ENCODE data around the gene FAM53A.

The FAM53A gene

DNA sequence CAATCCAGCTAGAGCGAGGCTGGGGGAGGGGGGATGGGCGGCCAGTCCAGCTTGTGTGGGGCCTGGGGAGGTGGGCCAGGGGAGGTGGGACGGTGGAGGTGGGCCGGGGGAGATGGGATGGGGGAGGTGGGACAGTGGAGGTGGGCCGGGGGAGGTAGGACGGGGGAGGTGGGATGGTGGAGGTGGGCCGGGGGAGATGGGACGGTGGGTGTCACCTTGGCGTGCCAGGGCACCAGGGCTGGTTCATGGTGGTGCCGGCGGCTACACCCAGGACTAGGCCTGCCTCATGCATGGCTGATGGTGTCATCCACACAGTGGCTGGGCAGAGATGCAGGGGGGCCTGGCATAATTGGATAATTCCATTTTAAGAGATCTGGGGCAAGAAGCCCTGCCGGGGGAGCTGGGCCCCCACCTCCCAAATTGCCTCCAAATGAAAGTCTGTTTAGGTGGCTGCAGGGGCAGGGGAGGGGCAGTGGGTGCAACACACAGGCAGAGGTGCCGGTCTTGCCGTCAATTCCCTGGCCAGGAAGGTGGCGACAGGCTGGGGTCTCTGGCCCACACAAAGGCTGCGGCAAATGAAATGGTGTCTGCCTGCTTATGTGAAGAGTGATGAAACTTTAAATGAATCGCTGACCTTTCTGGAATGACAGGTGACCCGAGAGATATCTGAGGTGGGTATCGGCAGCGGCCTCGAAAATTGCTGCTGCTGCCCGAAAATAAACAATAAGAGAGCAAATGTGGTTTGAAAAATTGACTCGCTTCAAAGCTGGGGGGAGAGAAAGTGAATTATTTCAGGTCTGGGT, 82.1 kb downstream of the FAM53A start:
- no peak for FAIRE-seq

DNA sequence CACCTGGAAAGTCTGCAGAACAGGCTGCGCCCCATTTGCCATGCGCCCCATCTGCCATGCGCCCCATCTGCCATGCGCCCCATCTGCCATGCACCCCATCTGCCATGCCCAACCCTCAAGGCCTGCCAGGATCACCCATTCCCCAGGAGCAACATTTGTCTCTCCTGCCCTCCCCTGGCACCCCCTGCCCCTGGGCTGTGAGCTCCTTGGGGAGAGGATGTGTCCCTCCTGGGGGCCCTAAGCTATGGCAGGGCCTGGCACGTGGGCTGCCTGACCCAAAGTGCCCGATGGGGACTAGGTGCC, 82.6 kb downstream of the FAM53A start:
- no peak for FAIRE-seq

GRCh38 chr4:1600811-1601532, 83.1 kb downstream of the FAM53A start:
- no peak for FAIRE-seq

GRCh38 chr4:1600211-1600780, 83.8 kb downstream of the FAM53A start:
- no peak for FAIRE-seq

DNA sequence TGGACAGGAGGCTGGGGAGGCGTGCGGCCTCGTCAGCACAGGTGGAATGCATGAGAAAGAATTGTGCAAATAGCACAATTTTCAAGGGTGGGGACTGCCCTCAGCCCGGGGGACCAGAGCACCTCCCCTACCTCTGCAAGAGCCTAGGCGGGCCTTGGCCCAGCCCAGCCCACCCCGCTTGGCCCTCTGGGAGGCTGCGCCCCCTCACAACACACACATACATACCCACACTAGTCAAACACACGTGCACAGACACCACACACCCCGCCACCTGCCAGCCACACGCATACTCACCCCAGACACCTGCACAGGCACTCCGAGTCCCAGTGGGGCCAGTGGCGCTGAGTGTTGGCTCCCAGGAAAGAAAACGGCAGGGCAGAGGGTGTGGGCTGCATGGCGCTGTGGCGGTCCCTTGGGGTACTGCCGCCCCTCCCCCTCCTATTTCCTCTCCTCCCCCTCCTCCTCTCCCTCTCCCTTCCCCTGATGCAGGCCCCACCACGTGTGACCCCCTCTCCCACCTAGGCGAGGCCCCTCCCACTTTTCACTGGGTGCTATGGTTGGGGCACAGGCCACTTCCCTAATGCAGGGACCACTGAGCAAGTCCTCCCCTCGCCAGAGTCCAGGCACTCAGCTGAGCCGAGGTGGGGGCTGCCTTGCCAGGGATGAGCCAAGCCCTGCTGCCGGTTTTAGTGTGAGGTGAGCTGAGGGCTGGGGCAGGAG, 84.5 kb downstream of the FAM53A start:
- no peak for FAIRE-seq

DNA sequence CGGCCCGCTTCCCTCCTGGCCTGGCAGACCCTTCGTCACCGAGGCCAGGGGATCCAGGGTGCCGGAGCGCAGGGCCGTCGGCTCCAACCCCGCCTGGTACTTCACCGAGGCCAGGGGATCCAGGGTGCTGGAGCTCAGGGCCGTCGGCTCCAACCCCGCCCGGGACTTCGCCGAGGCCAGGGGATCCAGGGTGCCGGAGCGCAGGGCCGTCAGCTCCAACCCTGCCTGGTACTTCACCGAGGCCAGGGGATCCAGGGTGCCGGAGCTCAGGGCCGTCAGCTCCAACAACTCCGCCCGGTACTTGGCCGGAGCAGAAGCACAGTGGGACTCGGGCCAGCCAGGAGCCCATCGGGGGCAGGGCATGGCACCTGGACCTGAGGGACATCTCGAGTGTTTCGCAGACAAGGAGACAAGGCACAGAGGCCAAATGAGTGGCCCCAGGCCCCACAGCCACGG, 85.1 kb downstream of the FAM53A start:
- FAIRE-seq: no peak

DNA sequence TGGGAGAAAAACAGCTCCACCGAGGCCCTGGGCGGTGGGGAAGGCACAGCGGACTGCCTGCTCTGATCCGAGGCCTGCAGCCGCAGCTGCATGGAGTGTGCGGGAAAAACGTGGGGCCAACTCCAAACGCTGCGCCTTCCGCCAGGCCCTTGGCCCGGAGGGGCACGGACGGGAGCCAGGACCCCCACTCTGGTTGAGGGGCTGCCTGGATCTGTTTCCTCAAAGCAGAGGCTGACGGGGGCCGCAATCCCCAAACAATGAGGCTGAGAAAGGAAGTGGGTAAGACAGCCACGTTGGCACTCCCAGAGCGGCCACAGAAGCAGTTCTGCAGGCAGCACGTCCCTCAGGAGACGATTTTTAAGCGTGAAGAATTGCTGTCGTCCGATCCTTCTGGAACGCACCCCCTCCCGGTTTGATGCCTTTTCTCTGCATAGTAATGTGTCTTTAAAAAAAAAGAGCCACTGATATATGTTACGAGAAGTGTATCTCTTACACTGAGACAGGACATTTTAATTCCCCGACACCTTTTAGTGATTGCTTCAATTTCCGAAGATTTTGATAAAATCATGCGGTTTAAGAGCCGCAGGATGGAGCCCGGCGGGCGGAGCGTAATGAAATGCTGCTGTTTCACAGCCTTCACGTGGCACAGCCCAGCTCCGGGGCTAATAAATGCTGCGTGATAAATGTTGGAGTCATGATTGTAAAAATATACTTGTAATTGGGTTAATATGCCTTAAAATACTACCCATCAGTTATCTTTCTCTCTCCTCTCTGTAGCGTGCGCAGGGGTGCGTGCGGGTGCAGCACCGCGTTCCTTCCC, 85.7 kb downstream of the FAM53A start:
- FAIRE-seq: no peak

DNA sequence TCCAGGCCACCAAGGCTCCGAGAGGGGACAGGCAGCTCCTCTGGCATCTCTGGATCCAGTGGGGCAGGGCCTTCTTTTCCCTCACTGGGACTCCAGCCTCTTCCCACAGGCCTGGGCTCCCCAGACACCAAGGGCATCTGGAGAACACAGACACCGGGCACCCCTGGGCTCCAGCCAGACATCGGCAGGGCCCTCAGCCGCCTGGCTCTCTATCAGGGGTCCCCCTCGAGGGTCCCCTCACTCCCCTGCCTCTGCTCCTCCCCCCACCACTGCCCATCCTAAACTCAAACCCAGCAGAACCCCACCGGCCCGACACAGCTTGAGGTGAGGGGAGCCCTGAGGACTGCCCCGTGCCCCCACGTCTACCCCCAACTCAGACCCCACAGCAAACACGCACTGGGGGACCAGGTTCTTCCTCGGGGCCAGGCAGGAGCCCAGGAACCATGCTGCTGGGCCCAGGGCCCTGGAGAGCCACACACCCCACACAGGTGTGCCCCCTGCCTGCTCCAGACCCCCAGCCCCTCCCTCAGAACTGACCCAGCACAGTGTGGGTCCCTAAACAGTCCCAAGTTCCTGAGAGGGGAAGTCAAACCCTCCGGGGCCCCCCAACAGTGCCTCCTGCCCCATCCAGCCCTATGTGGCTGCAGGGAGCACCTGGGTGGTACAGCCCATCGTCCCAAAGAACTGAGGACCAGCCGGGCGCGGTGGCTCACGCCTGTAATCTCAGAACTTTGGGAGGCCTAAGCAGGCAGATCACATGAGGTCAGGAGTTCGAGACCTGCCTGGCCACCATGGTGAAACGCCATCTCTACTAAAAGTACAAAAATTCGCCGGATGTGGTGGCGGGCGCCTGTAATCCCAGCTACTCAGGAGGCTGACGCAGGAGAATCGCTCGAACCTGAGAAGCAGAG, 86.8 kb downstream of the FAM53A start:
- no peak for FAIRE-seq

GRCh38 chr4:1596393-1596792, 87.7 kb downstream of the FAM53A start:
- no peak for FAIRE-seq

DNA sequence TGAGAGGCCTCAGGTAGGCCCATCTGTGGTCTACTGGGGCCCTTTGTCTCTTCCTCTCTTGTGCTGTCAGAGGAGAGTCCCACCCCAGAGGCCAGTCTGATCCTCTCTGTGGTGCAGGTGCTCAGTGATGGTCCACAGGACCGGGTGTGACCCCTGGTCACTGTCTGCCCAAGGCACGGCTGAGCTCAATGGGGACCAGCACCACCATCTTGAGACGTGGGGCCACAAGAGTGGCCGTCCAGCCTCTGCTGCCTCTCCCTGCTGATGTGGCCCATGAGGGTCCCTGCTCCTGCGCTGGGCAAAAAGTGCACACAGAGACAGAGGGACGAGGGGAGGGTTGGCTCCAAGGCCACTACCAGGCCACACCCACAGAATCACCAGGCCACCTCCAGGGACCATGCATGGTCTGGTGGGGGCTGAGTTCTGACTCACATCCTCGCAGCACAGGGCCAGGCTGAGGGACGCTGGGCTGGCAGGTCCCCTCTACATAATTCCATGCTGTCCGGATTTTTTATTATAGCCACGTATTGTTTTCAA, 88.3 kb downstream of the FAM53A start:
- FAIRE-seq: no peak

DNA sequence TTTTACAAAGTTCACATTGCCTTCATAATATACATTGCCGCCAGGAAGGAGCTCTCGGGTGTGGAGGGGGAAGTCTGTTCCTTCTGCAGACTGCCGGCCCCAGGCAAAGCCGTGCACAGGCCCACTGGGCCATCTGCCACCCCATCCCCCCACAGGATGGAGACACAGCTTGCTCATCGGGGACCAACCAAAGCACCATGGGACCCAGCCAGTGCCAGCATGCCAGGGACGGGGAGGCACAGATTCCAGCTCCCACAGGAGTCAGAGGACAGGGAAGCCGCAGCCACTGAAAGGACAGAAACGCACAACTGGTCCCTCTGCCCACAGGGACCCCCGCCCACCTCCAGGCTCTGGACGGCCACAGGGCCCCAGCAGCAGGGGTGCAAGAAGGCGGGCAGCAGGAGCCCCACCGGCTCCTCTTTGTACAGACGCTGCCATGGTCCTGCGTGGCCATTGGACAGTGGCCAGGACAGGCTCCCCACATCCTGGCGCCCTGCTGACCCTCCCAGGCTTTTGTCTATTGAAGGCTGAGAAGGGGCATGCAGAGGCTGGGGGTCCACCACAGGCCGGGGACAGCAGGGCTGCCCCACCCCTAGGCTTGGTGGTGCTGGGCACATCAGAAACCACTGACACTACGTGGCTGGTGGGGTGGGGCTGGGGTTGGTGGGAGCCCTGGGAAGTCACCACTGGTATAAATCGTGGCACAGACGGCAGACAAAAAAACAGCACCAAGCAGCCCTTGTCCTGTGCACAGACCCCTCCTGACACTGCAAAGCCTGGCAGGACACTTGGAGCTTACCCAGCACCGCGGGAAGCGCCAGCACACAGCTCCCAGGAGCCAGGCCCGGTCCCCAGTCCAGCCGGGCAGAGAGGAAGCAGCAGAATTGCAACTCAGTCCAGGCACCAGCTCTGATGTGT, 89.0 kb downstream of the FAM53A start:
- FAIRE-seq: no peak

DNA sequence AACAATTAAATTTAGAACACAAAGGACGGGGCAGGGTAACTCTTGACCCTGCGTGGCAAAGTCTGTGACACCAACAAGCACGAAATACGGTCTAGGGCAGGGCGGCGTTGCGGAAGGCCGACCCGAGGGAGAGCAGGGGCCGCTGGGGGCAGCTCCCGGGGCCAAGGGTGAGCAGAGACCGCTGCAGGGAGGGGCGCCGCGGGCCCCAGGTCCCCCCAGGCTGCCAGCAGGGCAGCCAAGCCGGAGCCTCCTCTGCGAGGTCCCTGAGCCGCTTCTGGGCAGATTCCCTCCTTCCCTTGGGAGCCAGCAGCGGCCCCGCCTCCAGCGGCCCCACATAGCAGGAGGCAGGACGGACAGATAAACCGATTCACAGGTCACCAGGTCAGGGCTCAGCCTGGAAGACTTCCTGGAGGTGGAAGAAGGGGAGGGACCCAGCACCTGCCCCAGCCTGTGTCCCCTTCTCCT, 90.2 kb downstream of the FAM53A start:
- no peak for FAIRE-seq

- FAIRE-seq: no peak
These were observed 90.7 kb downstream of the FAM53A start for GRCh38 chr4:1593458-1593857.

- no peak for FAIRE-seq
These were observed 91.2 kb downstream of the FAM53A start for GRCh38 chr4:1592709-1593417.

GRCh38 chr4:1592068-1592708, 91.9 kb downstream of the FAM53A start:
- FAIRE-seq: no peak

- FAIRE-seq: no peak
These were observed 93.0 kb downstream of the FAM53A start for GRCh38 chr4:1591107-1591506.

GRCh38 chr4:1590244-1590643, 93.9 kb downstream of the FAM53A start:
- FAIRE-seq: no peak
